WTC11 (cell line): ENCODE results near the gene PTPA.

Experiments
- ATF6 ChIP-seq: sonication (generic); formaldehyde crosslinking; IDR thresholded peaks from 2 replicates; pipeline ENCODE4 v1.8.1; 2023; ENCODE audit warnings: mild to moderate bottlenecking, missing genetic modification reagents
- CTCF ChIP-seq: fragments of 200-600 bp; IDR thresholded peaks from 2 replicates; pipeline ENCODE4 v1.8.0; 2022; ENCODE audit warnings: antibody characterized with exemption
- E2F1 ChIP-seq: sonication (generic); formaldehyde crosslinking; IDR thresholded peaks from 2 replicates; pipeline ENCODE4 v1.8.0; 2022; ENCODE audit warnings: mild to moderate bottlenecking, missing genetic modification reagents
- IRF2 ChIP-seq: sonication (generic); formaldehyde crosslinking; IDR thresholded peaks from 2 replicates; pipeline ENCODE4 v1.8.0; 2022; ENCODE audit warnings: low read depth, missing genetic modification reagents, borderline replicate concordance
- TCF7 ChIP-seq: sonication (generic); formaldehyde crosslinking; IDR thresholded peaks from 2 replicates; pipeline ENCODE4 v1.8.0; 2022; ENCODE audit warnings: mild to moderate bottlenecking, low read depth, missing genetic modification reagents, moderate library complexity
- ZNF416 ChIP-seq: fragments of 250-450 bp; sonication (Bioruptor Pico); IDR thresholded peaks from 2 replicates; pipeline ENCODE4 v1.9.0; 2021; ENCODE audit warnings: mild to moderate bottlenecking, inconsistent platforms

- no peak for TF ChIP-seq IRF2 (CRISPR knock-in tag)
- TF ChIP-seq CTCF, result no peak
- no peak for TF ChIP-seq TCF7 (CRISPR knock-in tag)
- TF ChIP-seq ATF6 (CRISPR knock-in tag), result no peak
- TF ChIP-seq E2F1 (CRISPR knock-in tag), result no peak
- TF ChIP-seq ZNF416 (CRISPR knock-in tag), result no peak
Observed at GRCh38 chr9:129078691-129079503, 32.3 kb upstream of the PTPA start.
